GM18520 (cell line): ENCODE measurements around the gene C1orf50.
"Not testable (repeated sequence)": the region's sequence is repeated elsewhere in the genome, so short reads cannot be mapped to it uniquely, and the experiment has no call there.

Experiments used
- ATAC-seq: cut with Tn5 transposase; IDR thresholded peaks from one replicate; pipeline ENCODE4 v1.9.1; 2021; ENCODE audit not compliant: unreplicated experiment

C1orf50 gene

GRCh38 chr1:42739753-42740700 is 27.0 kb upstream of the C1orf50 start, which contains the start of gene CLDN19:
Gene CLDN19 (minus strand): TSS chr1:42740236. CDS start chr1:42740063, 173 bp downstream.
- ATAC-seq: no peak

- no peak for ATAC-seq
Measured at GRCh38 chr1:42740851-42741580, 26.0 kb upstream of the C1orf50 start.

GRCh38 chr1:42741706-42742105 is 25.3 kb upstream of the C1orf50 start:
- ATAC-seq: no peak

GRCh38 chr1:42742141-42742540 is 24.9 kb upstream of the C1orf50 start:
- no peak for ATAC-seq

GRCh38 chr1:42742617-42743316 is 24.3 kb upstream of the C1orf50 start:
- no peak for ATAC-seq

GRCh38 chr1:42743317-42744147 is 23.5 kb upstream of the C1orf50 start:
- ATAC-seq: no peak

GRCh38 chr1:42744148-42744413 is 23.0 kb upstream of the C1orf50 start:
- ATAC-seq: no peak

- no peak for ATAC-seq
Measured at GRCh38 chr1:42745851-42746250, 21.2 kb upstream of the C1orf50 start.

- ATAC-seq: no peak
Measured at GRCh38 chr1:42746436-42747105, 20.5 kb upstream of the C1orf50 start.

GRCh38 chr1:42747125-42747524 is 19.9 kb upstream of the C1orf50 start:
- no peak for ATAC-seq

- no peak for ATAC-seq
Measured at GRCh38 chr1:42748021-42748420, 19.0 kb upstream of the C1orf50 start.

GRCh38 chr1:42748461-42749410 is 18.3 kb upstream of the C1orf50 start:
- ATAC-seq: no peak

- no peak for ATAC-seq
Measured at GRCh38 chr1:42750041-42750440, 17.0 kb upstream of the C1orf50 start.

- not testable (repeated sequence) for ATAC-seq
Measured at GRCh38 chr1:42751511-42752070, 15.5 kb upstream of the C1orf50 start.

- no peak for ATAC-seq
Measured at GRCh38 chr1:42752284-42752683, 14.8 kb upstream of the C1orf50 start.

GRCh38 chr1:42753070-42753469 is 14.0 kb upstream of the C1orf50 start:
- no peak for ATAC-seq

- no peak for ATAC-seq
Measured at GRCh38 chr1:42756956-42757891, 9.8 kb upstream of the C1orf50 start.

- ATAC-seq: no peak
Measured at GRCh38 chr1:42757892-42758275, 9.2 kb upstream of the C1orf50 start.
